Stimulated activated CD8-positive, alpha-beta memory T cell treated with anti-CD3 and anti-CD28 coated beads, Interleukin-2, amount 100 ng/mL, for 1 hour (primary cell): Measurements from ENCODE around the gene QRFP.

ENCODE experiments used
- DNase-seq, 2 donors: peaks; one replicate each; pipeline ENCODE4 v3.0.0-alpha.2; 2020; ENCODE audit warnings: low read depth in 2 of 2

Gene QRFP

GRCh38 chr9:130896233-130897014 lies at the start of gene QRFP:
Gene QRFP, minus strand, starts transcription at chr9:130896812. Its CDS starts 2,974 bp downstream, at chr9:130893838.
- no peak for DNase-seq

- no peak for DNase-seq
Measured at GRCh38 chr9:130945173-130945572, 48.6 kb upstream of the QRFP start.

GRCh38 chr9:130944510-130945058 lies 48.0 kb upstream of the QRFP start:
- DNase-seq, result no peak

- no peak for DNase-seq
Measured at GRCh38 chr9:130943777-130944176, 47.2 kb upstream of the QRFP start.

- no peak for DNase-seq
Measured at GRCh38 chr9:130943221-130943620, 46.6 kb upstream of the QRFP start.

GRCh38 chr9:130942679-130943078 lies 46.1 kb upstream of the QRFP start:
- no peak for DNase-seq

- no peak for DNase-seq
Measured at GRCh38 chr9:130942084-130942483, 45.5 kb upstream of the QRFP start.

GRCh38 chr9:130940693-130941576 lies 44.3 kb upstream of the QRFP start:
- DNase-seq, result peak; percentile 44 to 55

- DNase-seq, result no peak
Measured at GRCh38 chr9:130940027-130940549, 43.5 kb upstream of the QRFP start.

- DNase-seq, result no peak
Measured at GRCh38 chr9:130939405-130940026, 42.9 kb upstream of the QRFP start.

GRCh38 chr9:130938652-130939404 lies 42.2 kb upstream of the QRFP start, which contains the start of gene FIBCD1:
Gene FIBCD1, minus strand, starts transcription at chr9:130939247. Its CDS starts 640 bp downstream, at chr9:130938607.
- DNase-seq, result no peak

- no peak for DNase-seq
Measured at GRCh38 chr9:130938184-130938651, 41.6 kb upstream of the QRFP start.

GRCh38 chr9:130937146-130938076 lies 40.8 kb upstream of the QRFP start:
- DNase-seq, result no peak

GRCh38 chr9:130936285-130937117 lies 39.9 kb upstream of the QRFP start:
- no peak for DNase-seq

GRCh38 chr9:130935648-130936271 lies 39.1 kb upstream of the QRFP start:
- DNase-seq, result no peak

GRCh38 chr9:130934702-130935647 lies 38.4 kb upstream of the QRFP start:
- DNase-seq, result no peak

GRCh38 chr9:130934246-130934645 lies 37.6 kb upstream of the QRFP start:
- DNase-seq, result no peak
